GM12891 (cell line): ENCODE results near the gene LRRC8D.

ENCODE experiments used
- POLR2A ChIP-seq: IDR thresholded peaks from 2 replicates; pipeline ENCODE4 v1.6.1; 2011; ENCODE audit warnings: low read depth, low read length, control low read depth
- POLR2AphosphoS5 ChIP-seq: IDR thresholded peaks from 2 replicates; pipeline ENCODE4 v1.6.1; 2011; ENCODE audit warnings: low read depth, low read length, control low read depth
- POU2F2 ChIP-seq: IDR thresholded peaks from 2 replicates; pipeline ENCODE4 v1.6.1; 2011; ENCODE audit warnings: low read depth, mild to moderate bottlenecking, control low read depth, low read length, moderate library complexity
- TAF1 ChIP-seq: IDR thresholded peaks from 2 replicates; pipeline ENCODE4 v1.6.1; 2011; ENCODE audit warnings: low read depth, low read length, control low read depth

DNA sequence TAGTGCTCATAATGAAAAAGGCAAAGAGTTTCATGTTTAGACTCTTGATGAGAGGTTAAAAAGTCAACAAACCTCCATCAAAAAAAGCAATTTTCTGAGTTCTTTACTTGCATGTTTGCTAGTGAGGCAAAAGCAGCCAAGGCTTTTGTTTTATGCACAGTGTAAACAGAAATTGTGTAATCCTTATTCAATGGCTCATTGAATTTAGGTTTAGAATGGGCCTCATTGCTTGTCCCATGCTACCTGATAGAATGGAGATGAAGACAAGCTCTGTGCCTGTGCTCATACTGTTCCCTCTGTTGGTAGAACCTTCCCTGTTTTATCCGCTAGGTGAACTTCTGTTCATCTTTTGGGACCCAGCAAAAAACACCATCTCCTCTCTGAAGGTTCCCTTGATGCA is 10.0 kb upstream of the LRRC8D start:
- no peak for TF ChIP-seq POLR2A
- no peak for TF ChIP-seq POLR2AphosphoS5
- no peak for TF ChIP-seq POU2F2
- TF ChIP-seq TAF1, result no peak
